NCI-H187 (cell line): ENCODE results near the gene CHEK2.
"Not testable (repeated sequence)": the region's sequence is repeated elsewhere in the genome, so short reads cannot be mapped to it uniquely, and the experiment has no call there.

Experiments used
- DNase-seq, 2 experiments: peaks; one replicate each; lab custom pipeline; 2025; lab: John Stamatoyannopoulos, UW

Gene CHEK2

GRCh38 chr22:28689796-28690195, 51.8 kb downstream of the CHEK2 start:
- not testable (repeated sequence) for DNase-seq

DNA sequence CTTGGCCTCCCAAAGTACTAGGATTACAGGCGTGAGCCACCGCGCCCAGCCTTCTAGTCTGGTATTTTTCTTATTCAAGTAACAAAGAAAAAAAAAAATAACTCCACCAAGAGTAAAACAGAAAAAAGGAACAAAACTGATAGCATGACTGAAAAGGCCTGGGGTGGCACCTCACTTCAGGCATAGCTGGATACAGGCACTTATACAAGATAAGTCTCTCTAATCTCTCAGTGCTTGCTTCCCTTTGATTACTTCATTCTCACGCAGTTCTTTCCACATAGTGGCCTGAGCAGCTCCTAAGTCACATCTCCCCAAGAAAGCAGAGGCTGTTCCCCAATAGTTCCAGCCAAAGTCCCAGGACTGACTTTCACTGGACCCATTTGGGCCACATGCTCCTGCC, 58.7 kb downstream of the CHEK2 start:
- DNase-seq: not testable (repeated sequence)

DNA sequence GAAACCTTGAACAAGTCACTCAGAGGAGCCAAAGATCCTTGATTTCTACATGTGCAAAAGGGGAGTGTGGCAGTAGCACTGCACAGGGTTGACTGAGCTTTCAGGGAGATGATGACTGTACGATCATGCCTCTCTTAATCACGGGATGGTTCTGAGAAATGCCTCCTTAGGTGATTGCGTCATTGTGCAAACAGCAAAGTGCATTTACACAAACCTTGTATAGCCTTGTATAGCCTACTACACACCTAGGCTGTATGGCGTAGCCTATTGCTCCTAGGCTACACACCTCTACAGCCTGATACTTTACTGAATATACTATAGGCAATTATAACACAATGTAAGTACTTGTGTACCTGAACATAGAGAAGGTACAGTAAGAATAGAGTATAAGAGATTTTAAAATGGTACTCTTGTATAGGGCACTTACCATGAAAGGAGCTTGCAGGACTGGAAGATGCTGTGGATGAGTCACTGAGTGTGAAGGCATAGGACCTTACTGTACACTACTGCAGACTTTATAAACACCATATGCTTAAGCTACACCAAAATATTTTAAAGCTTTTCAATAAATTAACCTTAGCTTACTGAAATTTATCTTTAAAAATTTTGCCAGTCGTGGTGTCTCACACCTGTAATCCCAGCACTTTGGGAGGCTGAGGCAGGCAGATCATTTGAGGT, 60.7 kb downstream of the CHEK2 start:
- not testable (repeated sequence) for DNase-seq

DNA sequence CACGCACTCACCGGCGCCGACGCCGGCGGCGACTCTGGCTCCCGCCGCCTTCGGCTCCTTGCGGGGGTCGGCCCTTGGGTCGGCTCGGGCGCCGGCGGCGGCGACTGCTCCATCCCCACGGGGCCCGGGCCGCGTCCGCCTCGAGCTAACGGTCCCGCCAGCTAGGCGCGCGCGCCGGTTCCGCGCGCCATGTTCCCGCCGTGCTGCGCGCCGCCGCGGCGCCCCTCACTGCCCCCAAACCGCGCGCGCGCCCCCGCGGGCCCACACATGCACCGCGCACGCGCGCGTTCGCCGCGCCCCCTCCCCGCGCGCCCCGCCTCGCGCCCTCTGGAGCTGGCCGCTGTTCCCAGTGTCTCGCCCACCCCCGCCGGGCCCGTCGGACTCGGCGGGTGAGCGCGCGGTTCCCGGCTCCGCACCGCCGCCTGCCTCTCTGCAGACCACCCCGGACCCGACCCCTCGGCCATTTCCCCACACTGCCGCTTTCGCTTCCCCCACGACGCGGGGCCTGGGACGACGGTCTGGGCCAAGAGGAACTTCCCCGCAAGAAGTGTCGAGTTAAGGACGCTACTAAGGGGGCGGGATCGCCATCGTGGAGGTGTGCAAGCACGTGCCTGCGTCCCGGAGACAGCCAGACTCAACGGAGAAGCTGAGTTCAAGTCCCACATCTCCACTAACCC, 61.9 kb downstream of the CHEK2 start, which contains the start of gene TTC28:
TSS of gene TTC28 (minus strand) at position 230 of the 677 bp plus-strand sequence. CDS start at position 113, 117 bp downstream.
- DNase-seq: peak; percentile 18 to 38

- DNase-seq: not testable (repeated sequence)
These were observed 62.6 kb downstream of the CHEK2 start for GRCh38 chr22:28678778-28679610.

- not testable (repeated sequence) for DNase-seq
These were observed 63.5 kb downstream of the CHEK2 start for GRCh38 chr22:28678170-28678569.

DNA sequence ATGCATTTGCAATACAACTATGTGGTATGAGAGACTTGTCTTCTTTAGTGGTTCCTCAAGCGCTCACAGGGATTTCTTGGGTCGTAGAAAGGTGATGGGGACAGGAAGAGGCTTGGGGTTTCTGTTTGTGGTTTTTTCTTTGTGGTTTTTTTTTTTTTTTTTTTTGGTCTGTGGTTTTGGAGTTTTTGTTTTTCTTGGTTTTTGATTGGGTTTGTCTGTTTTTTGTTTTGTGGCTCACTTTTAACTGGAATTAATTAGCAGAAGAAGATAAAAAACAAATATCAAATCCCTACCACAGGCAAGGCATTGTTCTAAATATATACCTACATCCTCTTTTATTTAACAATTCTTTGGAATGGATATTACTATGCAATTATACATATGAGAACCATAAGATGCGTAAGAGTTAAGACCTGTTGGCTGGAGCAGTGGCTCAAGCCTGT, 67.5 kb downstream of the CHEK2 start:
- no peak for DNase-seq

GRCh38 chr22:28670756-28671155, 70.9 kb downstream of the CHEK2 start:
- DNase-seq: no peak

GRCh38 chr22:28670161-28670560, 71.5 kb downstream of the CHEK2 start:
- DNase-seq: no peak

DNA sequence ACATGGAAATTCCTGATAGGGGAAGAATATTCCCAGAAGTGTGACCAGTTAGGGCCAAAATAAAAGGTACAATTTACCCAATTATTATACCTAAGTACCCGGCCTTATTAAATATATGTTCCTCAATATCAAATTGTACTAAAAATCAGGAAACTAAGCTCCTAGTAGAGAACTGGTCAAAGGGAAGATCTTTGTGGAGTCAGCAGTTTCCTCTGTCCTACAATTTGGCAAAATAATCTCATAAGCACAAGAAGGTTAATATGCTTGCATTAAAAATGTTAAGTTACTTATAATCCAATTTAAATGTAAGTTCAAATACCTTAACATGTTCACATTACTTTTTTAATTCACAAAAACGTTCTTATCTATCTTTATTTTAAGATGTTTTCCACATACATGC, 72.2 kb downstream of the CHEK2 start:
- DNase-seq: no peak

DNA sequence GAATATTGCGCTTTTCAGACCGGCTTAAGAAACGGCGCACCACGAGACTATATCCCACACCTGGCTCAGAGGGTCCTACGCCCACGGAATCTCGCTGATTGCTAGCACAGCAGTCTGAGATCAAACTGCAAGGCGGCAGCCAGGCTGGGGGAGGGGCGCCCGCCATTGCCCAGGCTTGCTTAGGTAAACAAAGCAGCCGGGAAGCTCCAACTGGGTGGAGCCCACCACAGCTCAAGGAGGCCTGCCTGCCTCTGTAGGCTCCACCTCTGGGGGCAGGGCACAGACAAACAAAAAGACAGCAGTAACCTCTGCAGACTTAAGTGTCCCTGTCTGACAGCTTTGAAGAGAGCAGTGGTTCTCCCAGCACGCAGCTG, 78.1 kb downstream of the CHEK2 start:
- not testable (repeated sequence) for DNase-seq

DNA sequence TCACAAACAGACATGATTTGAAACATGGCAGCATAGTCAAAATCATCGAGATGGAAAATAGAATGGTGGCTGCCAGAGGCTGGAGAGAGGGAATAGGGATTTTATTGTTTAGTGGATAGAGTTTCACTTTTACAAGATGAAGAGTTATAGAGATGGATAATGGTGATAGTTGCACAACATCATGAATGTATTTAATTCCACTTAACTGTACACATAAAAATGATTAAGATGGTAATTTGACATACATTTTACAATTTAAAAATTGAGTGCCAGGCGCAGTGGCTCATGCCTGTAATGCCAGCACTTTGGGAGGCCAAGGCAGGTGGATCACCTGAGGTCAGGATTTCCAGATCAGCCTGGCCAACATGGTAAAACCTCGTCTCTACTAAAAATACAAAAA, 83.2 kb downstream of the CHEK2 start:
- DNase-seq: no peak

DNA sequence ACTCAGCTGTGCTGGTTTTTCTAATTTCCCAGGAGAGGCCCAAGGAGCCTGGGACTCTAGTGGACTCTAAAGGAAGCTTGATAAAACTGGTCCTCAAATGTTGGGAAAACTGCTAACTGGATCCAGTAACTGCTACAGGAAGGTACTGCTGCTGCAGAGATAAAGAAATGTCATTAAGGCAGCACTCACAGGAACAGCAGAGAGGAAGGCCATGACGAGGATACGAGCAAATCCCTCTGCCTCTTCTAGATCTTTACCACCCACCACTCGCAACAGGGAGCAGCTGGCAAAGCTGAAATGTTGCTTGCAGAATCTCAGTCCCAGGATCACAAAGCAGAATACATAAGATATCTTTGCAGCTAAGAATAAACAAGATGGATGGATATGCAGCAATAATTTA, 85.4 kb downstream of the CHEK2 start:
- no peak for DNase-seq

DNA sequence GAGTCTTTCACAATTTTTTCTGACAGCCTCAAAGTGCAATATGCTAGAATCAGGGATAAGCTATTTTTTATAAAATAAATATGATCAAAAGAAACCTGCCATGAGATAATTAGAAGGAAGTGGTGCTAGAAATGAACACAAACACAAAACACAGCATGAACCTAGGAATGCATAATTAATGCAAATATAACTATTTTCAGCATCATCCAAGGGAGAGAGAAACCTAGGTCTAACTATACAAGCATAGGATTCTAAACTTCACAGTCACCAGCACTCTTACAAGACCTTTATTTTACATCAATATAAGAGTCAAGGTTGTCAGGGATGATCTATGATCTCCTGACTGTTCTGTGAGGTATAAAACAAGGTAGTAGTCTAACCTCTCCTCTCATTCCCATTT, 91.2 kb downstream of the CHEK2 start:
- no peak for DNase-seq

GRCh38 chr22:28648792-28649191, 92.8 kb downstream of the CHEK2 start:
- no peak for DNase-seq

- no peak for DNase-seq
These were observed 94.4 kb downstream of the CHEK2 start for GRCh38 chr22:28647216-28647615.

- DNase-seq: no peak
These were observed 102.3 kb downstream of the CHEK2 start for GRCh38 chr22:28639321-28639720.
